Brain microvascular endothelial cell (primary cell): ENCODE data around the gene COPZ2.

Source experiments
- DNase-seq: peaks from one replicate; pipeline ENCODE4 v3.0.0-alpha.2; 2020
- H3K27ac ChIP-seq: fragments of 250-450 bp; sonication (Bioruptor Pico); 2 replicates; pipeline ENCODE4 v1.5.1; 2020; ENCODE audit warnings: mild to moderate bottlenecking, moderate library complexity
- H3K27me3 ChIP-seq: fragments of 250-450 bp; sonication (Bioruptor Pico); replicated peaks from 2 replicates; pipeline ENCODE4 v1.5.1; 2020; ENCODE audit warnings: mild to moderate bottlenecking
- H3K36me3 ChIP-seq: fragments of 250-450 bp; sonication (Bioruptor Pico); replicated peaks from 2 replicates; pipeline ENCODE4 v1.5.1; 2020; ENCODE audit warnings: mild to moderate bottlenecking
- H3K4me3 ChIP-seq: 2 replicates; pipeline ENCODE4 v1.5.1; 2011; ENCODE audit warnings: low read depth, mild to moderate bottlenecking, control low read depth, low read length, moderate library complexity
- CTCF ChIP-seq: IDR thresholded peaks from 2 replicates; pipeline ENCODE4 v1.5.1; 2011; ENCODE audit warnings: low read depth, mild to moderate bottlenecking, moderate library complexity, low read length, control low read depth, inconsistent platforms; ENCODE audit errors: missing control alignments
- in situ Hi-C: cut with HindIII; loops from 2 replicates; pipeline ENCODE4 v1.10.0; 2017; ENCODE audit warnings: low sequenced_read_pairs, low pct_ligation_motif_present

The COPZ2 gene

GRCh38 chr17:47998044-47998443, 39.6 kb downstream of the COPZ2 start:
- in situ Hi-C loops: no loop called here
- H3K36me3 ChIP-seq: no peaks in the 10 kb centered on the region
- no peak overlapping the region for H3K4me3 ChIP-seq
- TF ChIP-seq CTCF: no peak
- H3K27me3 ChIP-seq: no peaks in the 10 kb centered on the region
- no peak overlapping the region for H3K27ac ChIP-seq
- no peak for DNase-seq

- in situ Hi-C loops: no loop called here
- no peak for DNase-seq
- H3K27me3 ChIP-seq: no peaks in the 10 kb centered on the region
- H3K4me3 ChIP-seq: no peak overlapping the region
- H3K36me3 ChIP-seq: no peaks in the 10 kb centered on the region
- TF ChIP-seq CTCF: no peak
- no peak overlapping the region for H3K27ac ChIP-seq
Measured at GRCh38 chr17:47997586-47997985, 40.0 kb downstream of the COPZ2 start.

GRCh38 chr17:47996201-47996600, 41.4 kb downstream of the COPZ2 start:
- H3K4me3 ChIP-seq: no peak overlapping the region
- no peak for DNase-seq
- in situ Hi-C loops: no loop called here
- TF ChIP-seq CTCF: no peak
- H3K27ac ChIP-seq: no peak overlapping the region
- no peaks in the 10 kb centered on the region for H3K27me3 ChIP-seq
- no peaks in the 10 kb centered on the region for H3K36me3 ChIP-seq

GRCh38 chr17:47995241-47995935, 42.2 kb downstream of the COPZ2 start:
- no peaks in the 10 kb centered on the region for H3K36me3 ChIP-seq
- no peak for DNase-seq
- no peak overlapping the region for H3K4me3 ChIP-seq
- no peak overlapping the region for H3K27ac ChIP-seq
- H3K27me3 ChIP-seq: no peaks in the 10 kb centered on the region
- in situ Hi-C loops: no loop called here
- no peak for TF ChIP-seq CTCF

GRCh38 chr17:47994724-47995123, 42.9 kb downstream of the COPZ2 start:
- Histone ChIP-seq H3K27me3 (no peaks in the 10 kb centered on the region), H3K4me3 (no peak overlapping the region), H3K36me3 (no peaks in the 10 kb centered on the region), H3K27ac (no peak overlapping the region)
- DNase-seq: no peak
- TF ChIP-seq CTCF: no peak
- in situ Hi-C loops: no loop called here

GRCh38 chr17:47993964-47994363, 43.6 kb downstream of the COPZ2 start:
- in situ Hi-C loops: no loop called here
- H3K27me3 ChIP-seq: no peaks in the 10 kb centered on the region
- no peak for DNase-seq

More at GRCh38 chr17:47993964-47994363, 43.6 kb downstream of the COPZ2 start:
- Histone ChIP-seq H3K36me3 (no peaks in the 10 kb centered on the region), H3K27ac (no peak overlapping the region), H3K4me3 (no peak overlapping the region)
- TF ChIP-seq CTCF: no peak
